K562 (cell line): Measurements from ENCODE around the gene APC2. TPM values are rescaled to one million over a fixed set of nuclear protein-coding genes. Genes with fewer than 3 reads are reported as not detected.
A peak's percentile ranks its signal among the peaks of the same experiment; 100 is the strongest.

ENCODE experiments used
- CHCHD3 ChIP-seq: fragments of 250-450 bp; sonication (Bioruptor Pico); IDR thresholded peaks from 2 replicates; pipeline ENCODE4 v2.1.2; 2022; ENCODE audit warnings: mild to moderate bottlenecking
- CREM ChIP-seq: IDR thresholded peaks from 2 replicates; pipeline ENCODE4 v1.6.1; 2014; ENCODE audit warnings: antibody characterized with exemption, low read depth
- GABPB1 ChIP-seq: sonication (generic); formaldehyde crosslinking; IDR thresholded peaks from 2 replicates; pipeline ENCODE4 v1.8.0; 2022; ENCODE audit warnings: mild to moderate bottlenecking, missing genetic modification reagents
- GTF2A2 ChIP-seq: IDR thresholded peaks from 2 replicates; pipeline ENCODE4 v1.6.1; 2016; ENCODE audit warnings: mild to moderate bottlenecking, missing genetic modification characterization, missing compliant biosample characterization
- HDGF ChIP-seq: fragments of 450-650 bp; IDR thresholded peaks from 2 replicates; pipeline ENCODE4 v1.6.1; 2016
- KLF1 ChIP-seq: fragments of 450-650 bp; IDR thresholded peaks from 2 replicates; pipeline ENCODE4 v1.6.1; 2016; ENCODE audit warnings: missing genetic modification characterization, missing compliant biosample characterization
- POU5F1 ChIP-seq: fragments of 150-350 bp; IDR thresholded peaks from 2 replicates; pipeline ENCODE4 v1.6.1; 2014; ENCODE audit warnings: borderline replicate concordance, low read length, low read depth, mild to moderate bottlenecking; ENCODE audit not compliant: partially characterized antibody
- RBBP5 ChIP-seq: fragments of 200-600 bp; sonication (generic); IDR thresholded peaks from 2 replicates; pipeline ENCODE4 v1.6.1; 2012; ENCODE audit warnings: borderline replicate concordance, mild to moderate bottlenecking, low read length, control low read depth, inconsistent platforms; ENCODE audit not compliant: insufficient read depth, poor library complexity, severe bottlenecking
- TEAD2 ChIP-seq: fragments of 450-650 bp; IDR thresholded peaks from 2 replicates; pipeline ENCODE4 v1.6.1; 2016; ENCODE audit warnings: missing genetic modification characterization, control low read depth, missing compliant biosample characterization
- ZBTB7A ChIP-seq: IDR thresholded peaks from 2 replicates; pipeline ENCODE4 v1.6.1; 2011; ENCODE audit warnings: low read depth, mild to moderate bottlenecking, low read length, moderate library complexity, borderline replicate concordance; ENCODE audit not compliant: control insufficient read depth
- ZNF239 ChIP-seq: fragments of 250-450 bp; sonication (Bioruptor Pico); IDR thresholded peaks from 2 replicates; pipeline ENCODE4 v1.4.0; 2020; ENCODE audit warnings: mild to moderate bottlenecking
- ZNF668 ChIP-seq: fragments of 250-450 bp; sonication (Bioruptor Pico); IDR thresholded peaks from 2 replicates; pipeline ENCODE4 v1.8.0; 2022; ENCODE audit warnings: mild to moderate bottlenecking, inconsistent platforms
- ZNF766 ChIP-seq: fragments of 200-800 bp; sonication (Bioruptor generic); conservative IDR thresholded peaks from 2 replicates; pipeline ENCODE4 v1.6.1; 2016; ENCODE audit warnings: missing genetic modification characterization, missing compliant biosample characterization
- ZNF780A ChIP-seq: fragments of 250-450 bp; sonication (Bioruptor Pico); IDR thresholded peaks from 2 replicates; pipeline ENCODE4 v1.5.0; 2021; ENCODE audit warnings: mild to moderate bottlenecking
- ZZZ3 ChIP-seq: fragments of 450-650 bp; IDR thresholded peaks from 2 replicates; pipeline ENCODE4 v1.6.1; 2016; ENCODE audit warnings: antibody characterized with exemption, mild to moderate bottlenecking, moderate library complexity
- polyA plus RNA-seq, 8 experiments: library from polyadenylated mRNA; depleted of rRNA in 4 of 8; stranded (reverse) in 5 of 8; unstranded in 3 of 8; fragments of >200 nt; fragmentation: Nextera tagmentation in 2 of 8; fragmentation: Illumina TruSeq in 1 of 8; extraction: Ambion mirVana in 2 of 8; extraction: Trizol in 1 of 8; gene quantifications; 2 replicates each; pipeline versions ENCODE4 v1.2.1 to v1.2.3, GENCODE V29; 2011 to 2014; ENCODE audit warnings: inconsistent platforms in 1 of 8, missing spikeins in 1 of 8
- total RNA-seq, 7 experiments: library from RNA; depleted of rRNA in 6 of 7; stranded (reverse); fragments of >200 nt in 6 of 7; fragmentation: Illumina TruSeq in 2 of 7; extraction: Trizol in 2 of 7; gene quantifications; 2 replicates each; pipeline versions ENCODE4 v1.2.1 to v1.2.3, GENCODE V29; 2011 to 2021; ENCODE audit warnings: low replicate concordance in 1 of 7
- TF ChIP-seq, protein P1 (sequence below): sonication (generic); formaldehyde crosslinking; IDR thresholded peaks from 2 replicates; pipeline ENCODE4 v1.8.1; 2022; ENCODE audit warnings: missing genetic modification reagents
- TF ChIP-seq, protein P2 (sequence below): fragments of 450-650 bp; formaldehyde crosslinking; IDR thresholded peaks from 2 replicates; pipeline ENCODE4 v1.4.0; 2020; ENCODE audit warnings: mild to moderate bottlenecking, moderate library complexity
- TF ChIP-seq, protein P3 (sequence below): sonication (generic); formaldehyde crosslinking; IDR thresholded peaks from 2 replicates; pipeline ENCODE4 v1.8.0; 2023; ENCODE audit warnings: mild to moderate bottlenecking, missing genetic modification reagents
- TF ChIP-seq, protein P4 (sequence below): fragments of 450-650 bp; formaldehyde crosslinking; IDR thresholded peaks from 2 replicates; pipeline ENCODE4 v1.4.0; 2022; ENCODE audit warnings: mild to moderate bottlenecking, moderate library complexity
- TF ChIP-seq, protein P5 (sequence below): fragments of 250-450 bp; sonication (Bioruptor Pico); IDR thresholded peaks from 2 replicates; pipeline ENCODE4 v1.4.0; 2020

APC2 gene
- total and polyA plus RNA-seq, 9 of the 15 experiments (the other 6 are each of a cell fraction or from before 2014, with no cell fraction given) = 0.01 to 0.40 (median 0.05) TPM; not detected in 3

DNA sequence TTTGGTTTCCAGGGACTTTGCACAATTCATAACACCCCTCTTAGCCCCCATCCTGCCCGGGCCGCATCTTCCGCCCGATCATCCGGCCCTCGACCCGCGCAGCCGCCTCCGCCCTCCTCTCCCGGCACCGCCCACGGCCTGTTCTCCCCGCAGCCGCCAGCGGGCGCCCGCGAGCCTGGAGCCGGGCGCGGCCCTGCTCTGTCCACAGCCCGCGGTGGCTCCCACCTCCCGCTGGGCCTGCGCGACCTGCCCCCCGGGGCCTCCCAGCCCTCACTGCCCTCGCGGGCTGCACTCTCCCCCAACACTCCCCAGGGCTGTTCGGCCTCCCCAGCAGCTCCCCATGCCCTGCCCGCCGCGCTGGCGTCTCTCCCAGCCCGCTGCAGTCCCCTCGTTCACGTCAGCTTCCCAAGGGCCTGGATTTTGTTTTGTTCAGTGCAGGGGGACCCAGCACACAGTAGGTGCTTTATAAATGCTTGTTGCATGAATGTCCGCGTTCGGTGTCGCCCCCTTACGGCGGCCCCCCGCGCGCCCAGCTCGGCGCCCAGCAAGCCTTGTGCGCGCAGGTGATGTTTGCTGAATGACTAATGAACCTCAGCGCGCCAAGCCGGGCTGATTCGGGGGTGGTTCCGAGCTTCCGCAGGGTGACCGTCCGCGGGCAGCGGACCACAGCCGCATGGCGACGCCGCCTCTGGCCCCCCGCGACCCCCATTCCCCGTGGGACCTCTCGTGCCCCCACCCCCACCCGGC, 4.6 kb upstream of the APC2 start (continued):
- no peak for TF ChIP-seq ZZZ3
- TF ChIP-seq, protein P1, sequence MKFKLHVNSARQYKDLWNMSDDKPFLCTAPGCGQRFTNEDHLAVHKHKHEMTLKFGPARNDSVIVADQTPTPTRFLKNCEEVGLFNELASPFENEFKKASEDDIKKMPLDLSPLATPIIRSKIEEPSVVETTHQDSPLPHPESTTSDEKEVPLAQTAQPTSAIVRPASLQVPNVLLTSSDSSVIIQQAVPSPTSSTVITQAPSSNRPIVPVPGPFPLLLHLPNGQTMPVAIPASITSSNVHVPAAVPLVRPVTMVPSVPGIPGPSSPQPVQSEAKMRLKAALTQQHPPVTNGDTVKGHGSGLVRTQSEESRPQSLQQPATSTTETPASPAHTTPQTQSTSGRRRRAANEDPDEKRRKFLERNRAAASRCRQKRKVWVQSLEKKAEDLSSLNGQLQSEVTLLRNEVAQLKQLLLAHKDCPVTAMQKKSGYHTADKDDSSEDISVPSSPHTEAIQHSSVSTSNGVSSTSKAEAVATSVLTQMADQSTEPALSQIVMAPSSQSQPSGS (CRISPR knock-in tag) = no peak
- TF ChIP-seq, protein P2, sequence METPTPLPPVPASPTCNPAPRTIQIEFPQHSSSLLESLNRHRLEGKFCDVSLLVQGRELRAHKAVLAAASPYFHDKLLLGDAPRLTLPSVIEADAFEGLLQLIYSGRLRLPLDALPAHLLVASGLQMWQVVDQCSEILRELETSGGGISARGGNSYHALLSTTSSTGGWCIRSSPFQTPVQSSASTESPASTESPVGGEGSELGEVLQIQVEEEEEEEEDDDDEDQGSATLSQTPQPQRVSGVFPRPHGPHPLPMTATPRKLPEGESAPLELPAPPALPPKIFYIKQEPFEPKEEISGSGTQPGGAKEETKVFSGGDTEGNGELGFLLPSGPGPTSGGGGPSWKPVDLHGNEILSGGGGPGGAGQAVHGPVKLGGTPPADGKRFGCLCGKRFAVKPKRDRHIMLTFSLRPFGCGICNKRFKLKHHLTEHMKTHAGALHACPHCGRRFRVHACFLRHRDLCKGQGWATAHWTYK = no peak
- TF ChIP-seq, protein P3, sequence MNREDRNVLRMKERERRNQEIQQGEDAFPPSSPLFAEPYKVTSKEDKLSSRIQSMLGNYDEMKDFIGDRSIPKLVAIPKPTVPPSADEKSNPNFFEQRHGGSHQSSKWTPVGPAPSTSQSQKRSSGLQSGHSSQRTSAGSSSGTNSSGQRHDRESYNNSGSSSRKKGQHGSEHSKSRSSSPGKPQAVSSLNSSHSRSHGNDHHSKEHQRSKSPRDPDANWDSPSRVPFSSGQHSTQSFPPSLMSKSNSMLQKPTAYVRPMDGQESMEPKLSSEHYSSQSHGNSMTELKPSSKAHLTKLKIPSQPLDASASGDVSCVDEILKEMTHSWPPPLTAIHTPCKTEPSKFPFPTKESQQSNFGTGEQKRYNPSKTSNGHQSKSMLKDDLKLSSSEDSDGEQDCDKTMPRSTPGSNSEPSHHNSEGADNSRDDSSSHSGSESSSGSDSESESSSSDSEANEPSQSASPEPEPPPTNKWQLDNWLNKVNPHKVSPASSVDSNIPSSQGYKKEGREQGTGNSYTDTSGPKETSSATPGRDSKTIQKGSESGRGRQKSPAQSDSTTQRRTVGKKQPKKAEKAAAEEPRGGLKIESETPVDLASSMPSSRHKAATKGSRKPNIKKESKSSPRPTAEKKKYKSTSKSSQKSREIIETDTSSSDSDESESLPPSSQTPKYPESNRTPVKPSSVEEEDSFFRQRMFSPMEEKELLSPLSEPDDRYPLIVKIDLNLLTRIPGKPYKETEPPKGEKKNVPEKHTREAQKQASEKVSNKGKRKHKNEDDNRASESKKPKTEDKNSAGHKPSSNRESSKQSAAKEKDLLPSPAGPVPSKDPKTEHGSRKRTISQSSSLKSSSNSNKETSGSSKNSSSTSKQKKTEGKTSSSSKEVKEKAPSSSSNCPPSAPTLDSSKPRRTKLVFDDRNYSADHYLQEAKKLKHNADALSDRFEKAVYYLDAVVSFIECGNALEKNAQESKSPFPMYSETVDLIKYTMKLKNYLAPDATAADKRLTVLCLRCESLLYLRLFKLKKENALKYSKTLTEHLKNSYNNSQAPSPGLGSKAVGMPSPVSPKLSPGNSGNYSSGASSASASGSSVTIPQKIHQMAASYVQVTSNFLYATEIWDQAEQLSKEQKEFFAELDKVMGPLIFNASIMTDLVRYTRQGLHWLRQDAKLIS (CRISPR knock-in tag) = no peak
- TF ChIP-seq ZNF239 (CRISPR knock-in tag) = no peak
- TF ChIP-seq POU5F1 = no peak
- peak; percentile 28; the same call in 1 of the 2 replicates for TF ChIP-seq CREM
- TF ChIP-seq ZBTB7A = peak; percentile 72
- no peak for TF ChIP-seq HDGF
- no peak for TF ChIP-seq CHCHD3 (CRISPR knock-in tag)
- TF ChIP-seq GABPB1 = 0 out of 2 replicates have a peak, but pooled peaks have one; percentile 31
- TF ChIP-seq RBBP5 = no peak
- TF ChIP-seq ZNF668 = no peak
- TF ChIP-seq KLF1 (tag) = peak; percentile 76; the same call in 1 of the 2 replicates
- no peak for TF ChIP-seq ZNF780A
- TF ChIP-seq ZNF766 (CRISPR knock-in tag) = no peak
- TF ChIP-seq, protein P4, sequence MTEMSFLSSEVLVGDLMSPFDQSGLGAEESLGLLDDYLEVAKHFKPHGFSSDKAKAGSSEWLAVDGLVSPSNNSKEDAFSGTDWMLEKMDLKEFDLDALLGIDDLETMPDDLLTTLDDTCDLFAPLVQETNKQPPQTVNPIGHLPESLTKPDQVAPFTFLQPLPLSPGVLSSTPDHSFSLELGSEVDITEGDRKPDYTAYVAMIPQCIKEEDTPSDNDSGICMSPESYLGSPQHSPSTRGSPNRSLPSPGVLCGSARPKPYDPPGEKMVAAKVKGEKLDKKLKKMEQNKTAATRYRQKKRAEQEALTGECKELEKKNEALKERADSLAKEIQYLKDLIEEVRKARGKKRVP = no peak
- TF ChIP-seq, protein P5, sequence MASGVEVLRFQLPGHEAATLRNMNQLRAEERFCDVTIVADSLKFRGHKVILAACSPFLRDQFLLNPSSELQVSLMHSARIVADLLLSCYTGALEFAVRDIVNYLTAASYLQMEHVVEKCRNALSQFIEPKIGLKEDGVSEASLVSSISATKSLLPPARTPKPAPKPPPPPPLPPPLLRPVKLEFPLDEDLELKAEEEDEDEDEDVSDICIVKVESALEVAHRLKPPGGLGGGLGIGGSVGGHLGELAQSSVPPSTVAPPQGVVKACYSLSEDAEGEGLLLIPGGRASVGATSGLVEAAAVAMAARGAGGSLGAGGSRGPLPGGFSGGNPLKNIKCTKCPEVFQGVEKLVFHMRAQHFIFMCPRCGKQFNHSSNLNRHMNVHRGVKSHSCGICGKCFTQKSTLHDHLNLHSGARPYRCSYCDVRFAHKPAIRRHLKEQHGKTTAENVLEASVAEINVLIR (CRISPR knock-in tag) = no peak
- no peak for TF ChIP-seq GTF2A2 (tag)
- TF ChIP-seq TEAD2 (tag) = no peak
